H7 (cell line): ENCODE data around the gene TSC1. TPM values are rescaled to one million over a fixed set of nuclear protein-coding genes. Genes with fewer than 3 reads are reported as not detected.
"Not testable (repeated sequence)": the region's sequence is repeated elsewhere in the genome, so short reads cannot be mapped to it uniquely, and the experiment has no call there.

Experiments
- DNase-seq: peaks from one replicate; pipeline ENCODE4 v3.0.0; 2012
- H3K27me3 ChIP-seq: 2 replicates; pipeline ENCODE4 v1.6.0; 2011; ENCODE audit warnings: mild to moderate bottlenecking, low read length; ENCODE audit not compliant: control insufficient read depth, insufficient read depth
- H3K36me3 ChIP-seq: replicated peaks from 2 replicates; pipeline ENCODE4 v1.5.1; 2011; ENCODE audit warnings: low read length; ENCODE audit not compliant: control insufficient read depth, insufficient read depth
- H3K4me3 ChIP-seq: 2 replicates; pipeline ENCODE4 v1.5.1; 2011; ENCODE audit warnings: low read depth, mild to moderate bottlenecking, control low read depth, low read length, moderate library complexity; ENCODE audit not compliant: insufficient read depth
- total RNA-seq: library from RNA; depleted of rRNA; stranded (reverse); fragments of >200 nt; shearing (Covaris generic); gene quantifications from 2 replicates; pipeline ENCODE4 v1.2.3, GENCODE V29; 2014

Gene TSC1
- total RNA-seq, 1 experiment from 2014 or later = 39.0 TPM

GRCh38 chr9:132984202-132985070 lies 40.0 kb upstream of the TSC1 start:
- H3K36me3 ChIP-seq = no peaks in the 10 kb centered on the region
- H3K27me3 ChIP-seq = peaks cover 2% of the 10 kb centered on the region; the same call in 1 of the 2 replicates
- DNase-seq = peak; percentile 55
- no peak overlapping the region for H3K4me3 ChIP-seq

DNA sequence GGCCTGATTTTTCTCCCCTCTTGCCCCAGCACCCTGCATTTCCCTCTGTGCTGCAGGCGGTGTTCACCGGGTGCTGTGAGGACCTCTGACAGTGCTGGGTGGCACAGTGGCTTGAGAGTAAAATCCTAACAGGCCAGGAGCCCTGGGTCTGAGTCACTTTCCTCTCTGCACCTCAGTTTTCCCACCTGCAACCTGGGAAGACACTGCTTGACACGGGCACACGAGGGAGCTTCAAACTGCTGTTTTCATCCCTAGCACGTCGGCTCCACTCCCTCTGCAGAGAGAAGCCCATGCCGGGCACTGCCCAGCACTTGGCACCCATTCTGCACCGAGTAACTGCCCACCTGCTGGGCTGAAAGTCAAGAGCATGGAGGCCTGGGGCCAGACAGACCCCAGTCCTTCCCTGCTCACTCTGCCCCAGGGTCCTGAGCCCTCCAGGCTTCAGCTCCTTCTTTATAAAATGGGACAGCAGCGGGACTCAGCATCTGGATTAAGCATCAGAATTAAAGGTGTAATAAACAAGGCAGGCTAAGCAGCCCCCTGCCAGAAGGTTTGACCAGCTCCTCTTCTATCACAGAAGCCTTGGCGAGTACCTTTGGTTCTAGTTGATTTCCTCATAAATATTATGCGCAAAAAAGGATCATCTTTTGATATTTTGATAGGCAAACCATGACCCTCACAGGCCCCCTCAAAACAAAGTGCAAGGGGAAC lies 39.2 kb upstream of the TSC1 start:
- Histone ChIP-seq H3K27me3 (peaks cover 6% of the 10 kb centered on the region; the same call in 1 of the 2 replicates), H3K4me3 (no peak overlapping the region), H3K36me3 (no peaks in the 10 kb centered on the region)
- DNase-seq = peak; percentile 14

DNA sequence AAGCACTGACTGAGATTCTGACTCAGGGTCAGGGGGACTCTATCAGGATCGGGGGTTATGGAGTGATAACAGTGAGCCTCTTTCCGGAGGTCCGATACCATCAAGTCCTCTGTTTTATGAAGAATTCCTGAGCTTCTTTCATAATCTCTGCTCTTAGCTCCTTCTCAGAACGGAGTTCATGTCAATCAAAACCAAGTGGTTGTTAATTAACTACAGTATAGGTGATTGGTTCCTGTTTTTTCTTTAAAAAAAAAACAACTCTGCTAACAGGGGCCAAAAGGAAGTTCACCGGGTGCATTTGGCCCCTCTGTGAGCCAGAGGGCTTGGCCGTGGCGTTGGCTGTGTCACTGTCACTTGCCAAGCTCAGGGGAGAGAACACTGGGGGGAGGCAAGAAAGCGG lies 38.0 kb upstream of the TSC1 start:
- DNase-seq = no peak
- Histone ChIP-seq H3K27me3 (peaks cover 10% of the 10 kb centered on the region), H3K4me3 (no peak overlapping the region), H3K36me3 (no peaks in the 10 kb centered on the region)

DNA sequence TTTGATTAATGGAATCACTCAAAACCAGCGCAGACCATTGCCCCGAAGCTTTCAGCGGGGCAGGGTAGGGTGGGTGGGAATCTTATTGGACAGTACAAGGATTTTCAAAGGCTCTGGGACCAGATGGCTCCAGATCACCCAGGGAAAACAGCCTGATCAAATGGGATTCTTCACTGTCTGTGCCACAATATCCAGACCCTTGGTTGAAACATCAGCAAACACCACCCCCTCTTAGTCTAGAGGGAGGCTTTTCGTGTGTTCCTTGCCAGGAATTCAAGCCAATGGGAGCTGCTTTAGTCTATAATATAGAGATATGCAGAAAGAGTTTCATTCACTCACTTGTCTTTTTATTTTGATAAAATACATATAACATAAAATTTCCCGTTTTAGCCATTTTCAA lies 35.7 kb upstream of the TSC1 start:
- no peak for DNase-seq
- Histone ChIP-seq H3K4me3 (no peak overlapping the region), H3K27me3 (peaks cover 10% of the 10 kb centered on the region), H3K36me3 (no peaks in the 10 kb centered on the region)

DNA sequence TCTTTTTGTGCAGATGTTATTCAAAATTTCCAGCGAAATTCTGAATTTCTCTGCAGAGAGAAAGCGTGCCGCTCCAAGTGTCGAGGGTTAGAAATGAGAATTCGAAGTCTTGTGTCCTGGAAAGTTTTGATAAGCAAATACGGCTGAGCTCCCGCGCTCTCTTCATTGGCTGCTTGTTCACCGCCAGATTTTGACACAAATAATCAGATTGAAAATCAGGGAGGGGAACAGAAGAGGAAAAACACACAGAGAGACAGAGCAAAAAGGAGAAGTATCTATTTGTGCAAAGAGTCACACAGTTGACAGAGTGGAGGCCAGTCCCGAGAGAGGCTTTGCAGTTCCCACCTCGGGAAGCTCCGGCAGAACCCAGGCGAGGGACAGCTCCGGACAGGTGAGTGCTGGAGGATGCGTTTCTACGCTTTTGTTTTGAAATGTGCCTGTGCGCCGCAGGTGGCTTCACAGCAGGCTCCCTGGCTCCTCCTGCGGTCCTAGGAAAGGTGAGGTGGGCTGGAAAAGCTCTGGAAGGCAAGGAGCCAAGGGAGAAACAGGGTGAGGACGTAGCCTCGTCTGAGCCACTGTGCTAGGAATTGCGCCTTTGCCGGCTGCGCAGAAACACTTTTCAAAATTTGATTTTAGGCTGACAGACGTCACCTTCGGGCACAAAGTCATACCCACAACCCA lies 34.2 kb upstream of the TSC1 start, which contains the start of gene GFI1B:
Gene GFI1B (plus strand): TSS at position 244 of the 681 bp plus-strand sequence. CDS start 7,985 bp downstream, outside the sequence.
- peak; percentile 70 for DNase-seq
- Histone ChIP-seq H3K4me3 (no peak within 1 kb of the TSS; the same call in 1 of the 2 replicates), H3K36me3 (no peaks in the 10 kb centered on the region), H3K27me3 (peaks cover 12% of the 10 kb centered on the region)

- DNase-seq = no peak
- H3K4me3 ChIP-seq = no peak overlapping the region
- H3K36me3 ChIP-seq = no peaks in the 10 kb centered on the region
- peaks cover 13% of the 10 kb centered on the region for H3K27me3 ChIP-seq
Observed at GRCh38 chr9:132978112-132978450, 33.7 kb upstream of the TSC1 start.

DNA sequence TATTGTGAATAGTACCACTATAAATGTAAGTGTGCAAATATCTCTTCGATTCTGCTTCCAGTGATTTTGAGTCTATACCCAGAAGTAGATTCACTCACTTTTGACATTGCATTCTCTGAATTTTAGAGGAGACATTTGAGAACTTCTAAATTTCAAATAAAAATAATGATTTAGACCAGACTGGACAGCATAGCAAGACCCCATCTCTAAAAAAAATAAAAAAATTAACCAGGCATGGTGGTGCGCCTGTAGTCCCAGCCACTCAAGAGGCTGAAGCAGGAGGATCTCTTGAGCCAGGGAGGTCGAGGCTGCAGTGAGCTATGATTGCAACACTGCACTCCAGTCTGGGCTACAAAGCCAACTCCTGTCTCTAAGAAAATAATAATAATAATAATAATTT lies 32.2 kb upstream of the TSC1 start:
- no peak for DNase-seq
- Histone ChIP-seq H3K4me3 (no peak overlapping the region), H3K27me3 (peaks cover 13% of the 10 kb centered on the region), H3K36me3 (no peaks in the 10 kb centered on the region)

GRCh38 chr9:132975961-132976360 lies 31.5 kb upstream of the TSC1 start:
- DNase-seq = no peak
- peaks cover 13% of the 10 kb centered on the region for H3K27me3 ChIP-seq

DNA sequence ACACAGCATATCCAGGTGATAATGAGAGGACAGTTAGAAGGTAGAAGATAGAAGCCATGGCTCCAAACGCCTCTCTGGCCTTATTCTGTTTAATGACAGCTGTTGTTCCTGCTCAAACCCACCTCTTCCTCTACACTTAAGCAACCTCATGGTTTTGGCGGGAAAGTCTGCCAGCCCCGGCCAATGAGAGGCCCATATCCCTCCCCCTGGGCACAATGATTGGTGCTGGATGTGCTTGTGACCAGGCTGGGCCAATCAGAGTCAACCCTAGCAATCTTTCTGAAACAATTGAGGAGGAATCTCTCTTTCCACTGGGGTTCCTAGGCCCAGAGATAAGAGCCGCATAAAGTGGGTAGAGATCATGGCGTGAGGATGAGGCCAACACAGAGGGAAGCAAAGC lies 29.3 kb upstream of the TSC1 start:
- Histone ChIP-seq H3K4me3 (no peak overlapping the region), H3K36me3 (no peaks in the 10 kb centered on the region), H3K27me3 (peaks cover 8% of the 10 kb centered on the region)
- peak; percentile 63 for DNase-seq

More at GRCh38 chr9:132975961-132976360, 31.5 kb upstream of the TSC1 start:
- H3K4me3 ChIP-seq = no peak overlapping the region
- H3K36me3 ChIP-seq = no peaks in the 10 kb centered on the region

GRCh38 chr9:132973166-132973565 lies 28.8 kb upstream of the TSC1 start:
- Histone ChIP-seq H3K27me3 (peaks cover 3% of the 10 kb centered on the region; the same call in 1 of the 2 replicates), H3K36me3 (no peaks in the 10 kb centered on the region), H3K4me3 (no peak overlapping the region)
- DNase-seq = peak; percentile 36

- Histone ChIP-seq H3K4me3 (no peak overlapping the region), H3K36me3 (no peaks in the 10 kb centered on the region), H3K27me3 (peaks cover 3% of the 10 kb centered on the region; the same call in 1 of the 2 replicates)
- DNase-seq = no peak
Observed at GRCh38 chr9:132970324-132971062, 26.1 kb upstream of the TSC1 start.

- Histone ChIP-seq H3K4me3 (no peak overlapping the region), H3K36me3 (no peaks in the 10 kb centered on the region), H3K27me3 (peaks cover 3% of the 10 kb centered on the region; the same call in 1 of the 2 replicates)
- peak; percentile 39 for DNase-seq
Observed at GRCh38 chr9:132969783-132970182, 25.4 kb upstream of the TSC1 start.

GRCh38 chr9:132967908-132968307 lies 23.5 kb upstream of the TSC1 start:
- H3K27me3 ChIP-seq, DNase-seq, H3K36me3 ChIP-seq, H3K4me3 ChIP-seq: not testable (repeated sequence)

DNA sequence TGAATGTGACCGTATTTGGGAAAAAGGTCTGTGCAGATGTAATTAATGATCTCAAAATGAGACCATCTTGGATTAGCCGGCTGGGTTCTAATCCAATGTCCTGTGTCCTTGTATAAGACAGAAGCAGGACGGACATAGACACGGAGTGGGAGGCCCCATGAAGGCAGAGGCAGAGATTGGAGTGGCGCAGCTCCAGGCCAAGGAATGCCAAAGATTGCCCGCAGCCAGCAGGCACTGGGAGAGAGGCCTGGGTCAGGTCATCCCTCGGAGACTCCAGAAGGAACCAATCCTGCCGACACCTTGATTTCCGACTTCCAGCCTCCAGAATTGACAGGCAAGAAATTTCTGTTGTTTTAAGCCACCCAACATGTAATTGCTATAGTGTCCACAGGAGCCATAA lies 21.1 kb upstream of the TSC1 start:
- no peaks in the 10 kb centered on the region for H3K36me3 ChIP-seq
- no peak for DNase-seq
- no peak overlapping the region for H3K4me3 ChIP-seq
- H3K27me3 ChIP-seq = no peaks in the 10 kb centered on the region
